ENCODE measurements around the gene RNU6-9. TPM values are rescaled to one million over a fixed set of nuclear protein-coding genes. Genes with fewer than 3 reads are reported as not detected.

RNU6-9 gene
- total and polyA plus RNA-seq, 4 donors: not detected

DNA sequence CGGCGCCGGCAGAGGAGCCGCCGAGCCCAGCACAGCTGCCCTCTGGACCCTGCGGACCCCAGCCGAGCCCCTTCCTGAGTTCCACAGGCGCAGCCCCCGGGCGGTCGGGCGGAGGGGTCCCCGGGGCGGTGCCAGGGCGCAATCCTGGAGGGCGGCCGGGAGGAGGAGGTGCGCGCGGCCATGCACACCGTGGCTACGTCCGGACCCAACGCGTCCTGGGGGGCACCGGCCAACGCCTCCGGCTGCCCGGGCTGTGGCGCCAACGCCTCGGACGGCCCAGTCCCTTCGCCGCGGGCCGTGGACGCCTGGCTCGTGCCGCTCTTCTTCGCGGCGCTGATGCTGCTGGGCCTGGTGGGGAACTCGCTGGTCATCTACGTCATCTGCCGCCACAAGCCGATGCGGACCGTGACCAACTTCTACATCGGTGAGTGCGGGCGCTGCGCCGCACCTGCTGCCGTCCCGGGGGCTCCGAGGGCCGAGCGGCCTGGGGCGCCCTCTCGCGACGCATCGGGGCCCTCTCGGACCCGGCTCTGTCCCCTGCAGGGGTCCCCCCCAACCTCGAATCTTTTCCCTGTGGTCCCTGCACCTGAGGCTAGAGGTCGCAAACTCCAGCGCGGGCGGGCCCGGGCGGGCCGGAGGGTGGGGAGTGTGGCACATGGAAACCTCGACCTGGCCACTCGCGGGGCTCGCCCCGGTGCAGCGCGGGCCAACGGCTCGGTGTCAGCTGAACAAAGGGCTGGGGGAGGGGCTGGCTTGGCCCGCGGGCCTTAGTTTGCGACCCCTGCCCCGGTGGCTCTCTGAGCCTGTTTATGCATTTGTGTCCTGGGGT, 24.3 kb downstream of the RNU6-9 start, which contains the start of gene KISS1R:
KISS1R (plus strand) TSS at position 11 of the 829 bp plus-strand sequence; CDS start at position 181, 170 bp downstream.
- Histone ChIP-seq H3K4me3 (ENCODE audit: low read depth, low read length) (peak within 1 kb of the TSS; percentile 2), H3K9me3 (ENCODE audit: control insufficient read depth, insufficient read depth, low read length) (no peaks in the 10 kb centered on the region), H3K27me3 (ENCODE audit: control insufficient read depth, insufficient read depth, low read length) (peaks cover 45% of the 10 kb centered on the region), H3K4me1 (ENCODE audit: control insufficient read depth, insufficient read depth, low read length) (peaks cover 51% of the 10 kb centered on the region), H3K36me3 (ENCODE audit: control insufficient read depth, insufficient read depth, low read length) (no peaks in the 10 kb centered on the region), H3K27ac (ENCODE audit: low read depth, low read length) (no peak within 1 kb of the TSS)
- under 1% methylated on average over 87 of the region's 87 CpGs for WGBS (ENCODE audit: insufficient coverage)
- DNase-seq (ENCODE audit: low read depth in 4 of 6, low spot score in 6 of 6): peak in 1 of 6 donors; percentile 45

DNA sequence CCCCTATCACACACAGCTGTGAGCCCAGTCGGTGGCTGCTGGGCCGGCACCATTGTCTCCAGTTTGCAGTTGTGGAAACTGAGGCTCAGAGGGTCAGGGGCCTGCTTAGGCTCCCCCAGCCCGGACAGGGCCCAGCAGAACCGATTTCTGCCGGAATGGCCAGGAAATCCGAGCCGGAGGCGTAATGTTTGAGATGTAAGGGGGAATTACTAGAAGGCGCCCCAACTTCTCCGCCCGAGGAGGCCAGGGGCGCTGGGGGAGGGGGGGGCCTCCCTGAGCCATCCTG, 24.8 kb downstream of the RNU6-9 start:
- Histone ChIP-seq H3K36me3 (ENCODE audit: control insufficient read depth, insufficient read depth, low read length) (no peaks in the 10 kb centered on the region), H3K9me3 (ENCODE audit: control insufficient read depth, insufficient read depth, low read length) (no peaks in the 10 kb centered on the region), H3K27ac (ENCODE audit: low read depth, low read length) (no peak overlapping the region), H3K4me1 (ENCODE audit: control insufficient read depth, insufficient read depth, low read length) (peaks cover 51% of the 10 kb centered on the region), H3K4me3 (ENCODE audit: low read depth, low read length) (no peak overlapping the region), H3K27me3 (ENCODE audit: control insufficient read depth, insufficient read depth, low read length) (peaks cover 45% of the 10 kb centered on the region)
- 3% methylated on average over 12 of the region's 12 CpGs for WGBS (ENCODE audit: insufficient coverage)
- no peak for DNase-seq (ENCODE audit: low read depth in 4 of 6, low spot score in 6 of 6)

GRCh38 chr19:918481-919198, 25.4 kb downstream of the RNU6-9 start:
- Histone ChIP-seq H3K9me3 (ENCODE audit: control insufficient read depth, insufficient read depth, low read length) (no peaks in the 10 kb centered on the region), H3K27ac (ENCODE audit: low read depth, low read length) (no peak overlapping the region), H3K4me1 (ENCODE audit: control insufficient read depth, insufficient read depth, low read length) (peaks cover 48% of the 10 kb centered on the region), H3K4me3 (ENCODE audit: low read depth, low read length) (no peak overlapping the region), H3K36me3 (ENCODE audit: control insufficient read depth, insufficient read depth, low read length) (no peaks in the 10 kb centered on the region), H3K27me3 (ENCODE audit: control insufficient read depth, insufficient read depth, low read length) (peaks cover 45% of the 10 kb centered on the region)
- no peak for DNase-seq (ENCODE audit: low read depth in 4 of 6, low spot score in 6 of 6)
- 1% methylated on average over 46 of the region's 58 CpGs for WGBS (ENCODE audit: insufficient coverage)

DNA sequence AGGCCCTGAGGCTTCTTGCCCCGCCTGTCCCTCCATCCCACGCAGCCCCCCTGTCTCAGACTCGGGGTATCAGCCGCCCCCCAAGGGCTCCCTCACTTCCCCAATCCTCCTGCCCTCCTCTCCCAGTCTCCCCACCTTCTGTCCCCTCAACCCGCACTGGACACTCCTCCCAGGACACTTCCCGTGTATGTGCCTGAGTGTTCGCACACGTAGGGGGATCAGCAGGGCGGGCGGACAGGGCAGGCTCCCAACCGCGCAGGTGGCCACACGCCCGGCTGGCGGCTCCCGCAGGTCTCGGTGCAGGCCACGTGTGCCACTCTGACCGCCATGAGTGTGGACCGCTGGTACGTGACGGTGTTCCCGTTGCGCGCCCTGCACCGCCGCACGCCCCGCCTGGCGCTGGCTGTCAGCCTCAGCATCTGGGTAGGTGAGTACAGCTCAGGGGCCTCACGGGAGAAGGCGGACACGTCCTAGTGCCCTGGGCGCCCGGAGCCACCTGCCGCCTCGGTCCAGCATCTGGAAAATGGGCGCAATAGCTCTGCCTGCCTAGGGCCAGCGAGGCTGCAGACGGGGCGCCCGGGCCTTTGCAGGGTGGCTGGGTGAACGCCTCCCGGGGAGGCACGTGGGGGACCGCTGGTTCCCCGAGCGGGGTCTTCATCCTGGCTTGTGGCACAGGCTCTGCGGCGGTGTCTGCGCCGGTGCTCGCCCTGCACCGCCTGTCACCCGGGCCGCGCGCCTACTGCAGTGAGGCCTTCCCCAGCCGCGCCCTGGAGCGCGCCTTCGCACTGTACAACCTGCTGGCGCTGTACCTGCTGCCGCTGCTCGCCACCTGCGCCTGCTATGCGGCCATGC, 26.1 kb downstream of the RNU6-9 start:
- no peaks in the 10 kb centered on the region for H3K9me3 ChIP-seq (ENCODE audit: control insufficient read depth, insufficient read depth, low read length)
- H3K27me3 ChIP-seq (ENCODE audit: control insufficient read depth, insufficient read depth, low read length): peaks cover 45% of the 10 kb centered on the region
- no peak overlapping the region for H3K27ac ChIP-seq (ENCODE audit: low read depth, low read length)
- DNase-seq (ENCODE audit: low read depth in 4 of 6, low spot score in 6 of 6): peak in 1 of 6 donors; percentile 18
- no peaks in the 10 kb centered on the region for H3K36me3 ChIP-seq (ENCODE audit: control insufficient read depth, insufficient read depth, low read length)
- WGBS (ENCODE audit: insufficient coverage): 2% methylated on average over 68 of the region's 68 CpGs
- peaks cover 47% of the 10 kb centered on the region for H3K4me1 ChIP-seq (ENCODE audit: control insufficient read depth, insufficient read depth, low read length)
- H3K4me3 ChIP-seq (ENCODE audit: low read depth, low read length): no peak overlapping the region

DNA sequence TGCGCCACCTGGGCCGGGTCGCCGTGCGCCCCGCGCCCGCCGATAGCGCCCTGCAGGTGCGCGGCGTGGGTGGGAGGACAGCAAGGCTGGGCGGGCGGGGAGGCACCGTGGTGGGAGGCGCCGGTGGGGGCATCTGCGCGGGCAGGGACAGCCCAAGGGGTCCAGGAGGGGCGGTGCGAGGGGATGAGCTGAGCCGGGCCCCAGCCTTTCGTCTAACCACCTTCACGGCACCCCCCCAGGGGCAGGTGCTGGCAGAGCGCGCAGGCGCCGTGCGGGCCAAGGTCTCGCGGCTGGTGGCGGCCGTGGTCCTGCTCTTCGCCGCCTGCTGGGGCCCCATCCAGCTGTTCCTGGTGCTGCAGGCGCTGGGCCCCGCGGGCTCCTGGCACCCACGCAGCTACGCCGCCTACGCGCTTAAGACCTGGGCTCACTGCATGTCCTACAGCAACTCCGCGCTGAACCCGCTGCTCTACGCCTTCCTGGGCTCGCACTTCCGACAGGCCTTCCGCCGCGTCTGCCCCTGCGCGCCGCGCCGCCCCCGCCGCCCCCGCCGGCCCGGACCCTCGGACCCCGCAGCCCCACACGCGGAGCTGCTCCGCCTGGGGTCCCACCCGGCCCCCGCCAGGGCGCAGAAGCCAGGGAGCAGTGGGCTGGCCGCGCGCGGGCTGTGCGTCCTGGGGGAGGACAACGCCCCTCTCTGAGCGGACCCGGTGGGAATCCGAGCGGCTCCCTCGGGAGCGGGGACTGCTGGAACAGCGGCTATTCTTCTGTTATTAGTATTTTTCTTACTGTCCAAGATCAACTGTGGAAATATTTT, 27.0 kb downstream of the RNU6-9 start:
- Histone ChIP-seq H3K27ac (ENCODE audit: low read depth, low read length) (no peak overlapping the region), H3K4me3 (ENCODE audit: low read depth, low read length) (no peak overlapping the region), H3K9me3 (ENCODE audit: control insufficient read depth, insufficient read depth, low read length) (no peaks in the 10 kb centered on the region), H3K27me3 (ENCODE audit: control insufficient read depth, insufficient read depth, low read length) (peaks cover 45% of the 10 kb centered on the region), H3K36me3 (ENCODE audit: control insufficient read depth, insufficient read depth, low read length) (no peaks in the 10 kb centered on the region), H3K4me1 (ENCODE audit: control insufficient read depth, insufficient read depth, low read length) (peaks cover 55% of the 10 kb centered on the region)
- peak in 1 of 6 donors; percentile 63 for DNase-seq (ENCODE audit: low read depth in 4 of 6, low spot score in 6 of 6)
- WGBS (ENCODE audit: insufficient coverage): 3% methylated on average over 82 of the region's 84 CpGs

DNA sequence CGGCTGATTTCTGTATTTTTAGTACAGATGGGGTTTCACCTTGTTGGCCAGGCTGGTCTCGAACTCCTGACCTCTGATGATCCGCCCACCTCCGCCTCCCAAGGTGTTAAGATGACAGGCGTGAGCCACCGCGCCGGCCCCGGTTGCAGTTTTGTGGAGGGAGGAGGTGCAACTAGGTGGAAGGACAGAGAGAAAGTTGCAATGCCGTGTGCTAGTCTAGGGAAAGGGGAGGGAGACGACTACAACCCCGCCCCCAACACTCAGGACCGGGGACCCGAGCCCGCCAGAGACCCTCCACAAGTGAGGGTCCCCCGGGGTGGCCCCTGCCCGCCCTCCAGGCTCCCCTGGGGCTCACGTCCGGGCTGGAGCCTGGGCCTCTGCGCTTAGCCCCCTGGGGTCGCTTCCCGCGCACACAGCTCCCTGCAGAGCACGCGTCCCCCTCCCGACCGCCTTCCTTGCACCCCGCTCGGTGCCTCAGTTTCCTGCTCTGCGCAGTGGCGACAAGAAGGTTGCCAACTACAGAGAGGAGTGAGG, 31.3 kb downstream of the RNU6-9 start:
- 14% methylated on average over 24 of the region's 31 CpGs for WGBS (ENCODE audit: insufficient coverage)
- Histone ChIP-seq H3K9me3 (ENCODE audit: control insufficient read depth, insufficient read depth, low read length) (no peaks in the 10 kb centered on the region), H3K36me3 (ENCODE audit: control insufficient read depth, insufficient read depth, low read length) (peaks cover 18% of the 10 kb centered on the region), H3K27ac (ENCODE audit: low read depth, low read length) (no peak overlapping the region), H3K4me3 (ENCODE audit: low read depth, low read length) (peak overlapping the region; percentile 60), H3K27me3 (ENCODE audit: control insufficient read depth, insufficient read depth, low read length) (peaks cover 17% of the 10 kb centered on the region), H3K4me1 (ENCODE audit: control insufficient read depth, insufficient read depth, low read length) (peaks cover 49% of the 10 kb centered on the region)
- DNase-seq (ENCODE audit: low read depth in 4 of 6, low spot score in 6 of 6): no peak

- H3K36me3 ChIP-seq (ENCODE audit: control insufficient read depth, insufficient read depth, low read length): peaks cover 23% of the 10 kb centered on the region
- WGBS (ENCODE audit: insufficient coverage): 0% methylated on average over 39 of the region's 39 CpGs
- peak overlapping the region; percentile 60 for H3K4me3 ChIP-seq (ENCODE audit: low read depth, low read length)
- peak overlapping the region; percentile 15 for H3K27ac ChIP-seq (ENCODE audit: low read depth, low read length)
- H3K27me3 ChIP-seq (ENCODE audit: control insufficient read depth, insufficient read depth, low read length): peaks cover 12% of the 10 kb centered on the region
- H3K9me3 ChIP-seq (ENCODE audit: control insufficient read depth, insufficient read depth, low read length): no peaks in the 10 kb centered on the region
- peaks cover 46% of the 10 kb centered on the region for H3K4me1 ChIP-seq (ENCODE audit: control insufficient read depth, insufficient read depth, low read length)
- DNase-seq (ENCODE audit: low read depth in 4 of 6, low spot score in 6 of 6): peak in 1 of 6 donors; percentile 53
These were observed 31.8 kb downstream of the RNU6-9 start for GRCh38 chr19:925087-925525.

- WGBS (ENCODE audit: insufficient coverage): under 1% methylated on average over 81 of the region's 97 CpGs
- Histone ChIP-seq H3K4me3 (ENCODE audit: low read depth, low read length) (peak within 1 kb of the TSS; percentile 83), H3K9me3 (ENCODE audit: control insufficient read depth, insufficient read depth, low read length) (no peaks in the 10 kb centered on the region), H3K27ac (ENCODE audit: low read depth, low read length) (peak within 1 kb of the TSS; percentile 69), H3K4me1 (ENCODE audit: control insufficient read depth, insufficient read depth, low read length) (peaks cover 44% of the 10 kb centered on the region), H3K27me3 (ENCODE audit: control insufficient read depth, insufficient read depth, low read length) (peaks cover 6% of the 10 kb centered on the region), H3K36me3 (ENCODE audit: control insufficient read depth, insufficient read depth, low read length) (peaks cover 25% of the 10 kb centered on the region)
- DNase-seq (ENCODE audit: low read depth in 4 of 6, low spot score in 6 of 6): peak; percentile 62 to 95 (median 78)
These were observed 32.4 kb downstream of the RNU6-9 start, which contains the start of gene ARID3A for GRCh38 chr19:925526-926322. ARID3A (plus strand) TSS chr19:926035; CDS start chr19:929529, 3,494 bp downstream.

All from spinal cord (tissue), 10 donors.